ENCODE data around the gene AUP1. TPM values are rescaled to one million over a fixed set of nuclear protein-coding genes. Genes with fewer than 3 reads are reported as not detected.
A peak's percentile ranks its signal among the peaks of the same experiment; 100 is the strongest.

AUP1 gene
- total and polyA plus RNA-seq, 2 of the 8 experiments (the other 6 are each of a cell fraction or from before 2014, with no cell fraction given) = 83.4 to 121 TPM

- H2BK12ac ChIP-seq (ENCODE audit: low read depth, low read length) = no peak overlapping the region
- POLR2A ChIA-PET (ENCODE audit: partially characterized antibody) = interaction anchor here (0.7 to 1.7 kb wide), 6 partner anchors 16 to 50 kb away, joined by 3 read pairs; partner anchors contain the start of gene MRPL53
- no peak overlapping the region for H4K5ac ChIP-seq (ENCODE audit: insufficient read length, low read depth, low read length)
- H3K27ac ChIP-seq (ENCODE audit: low read depth, low read length) = no peak overlapping the region
- no peaks in the 10 kb centered on the region for H3K79me2 ChIP-seq (ENCODE audit: control insufficient read depth in 1 of 2, insufficient read depth in 2 of 2, low read length in 2 of 2)
- no peak overlapping the region for H2BK5ac ChIP-seq (ENCODE audit: low read depth, low read length)
- peaks cover 5 to 13% (median 12%) of the 10 kb centered on the region in 4 experiments; a peak in 6 of 8 replicates for H3K36me3 ChIP-seq (ENCODE audit: control insufficient read depth in 2 of 4, insufficient read depth in 4 of 4, low read length in 3 of 4)
- FAIRE-seq = no peak
- no peak overlapping the region for H3K4ac ChIP-seq (replicated peaks; ENCODE audit: insufficient read length, low read depth, low read length)
- peak overlapping the region; percentile 23 for H3K56ac ChIP-seq (replicated peaks; ENCODE audit: insufficient read length, low read depth, low read length)
- no peak overlapping the region for H3K14ac ChIP-seq (ENCODE audit: insufficient read length)
- peaks cover 9 to 39% (median 30%) of the 10 kb centered on the region in 4 experiments for H3K27me3 ChIP-seq (replicated peaks in 1 of 4; ENCODE audit: control insufficient read depth in 3 of 4, extremely low read depth in 1 of 4, insufficient read depth in 3 of 4, low read length in 3 of 4)
- H3K79me1 ChIP-seq (ENCODE audit: low read depth, low read length) = no peaks in the 10 kb centered on the region
- CTCF ChIA-PET (ENCODE audit: partially characterized antibody) = interaction anchor here (0.8 to 1.4 kb wide), 6 partner anchors 9 to 50 kb away, joined by 3 to 5 read pairs (median 4); partner anchors contain the start of gene MRPL53
- H3K23ac ChIP-seq (ENCODE audit: insufficient read length) = no peak overlapping the region
- WGBS, 2 experiments (ENCODE audit: extremely low coverage in 1 of 2, insufficient coverage in 1 of 2, insufficient read length in 1 of 2, insufficient replicate concordance in 2 of 2, low coverage in 1 of 2, low lambda C conversion rate in 2 of 2, missing lambda C conversion rate in 1 of 2) = 77% methylated on average over 3 of the region's 3 CpGs; no CpG with 5 or more reads in 1 of the 2 experiments
- no peaks in the 10 kb centered on the region for H3K9me3 ChIP-seq (ENCODE audit: insufficient read depth in 2 of 2, low read depth in 1 of 2, low read length in 1 of 2)
- no peak for DNase-seq (ENCODE audit: low read depth in 1 of 2, low spot score in 2 of 2)
- no peaks in the 10 kb centered on the region for H3K4me1 ChIP-seq (replicated peaks in 1 of 4; ENCODE audit: control insufficient read depth in 3 of 4, insufficient read depth in 4 of 4, low read length in 3 of 4)
- no peak overlapping the region for H2BK120ac ChIP-seq (replicated peaks; ENCODE audit: low read depth, low read length)
- H3K4me2 ChIP-seq (ENCODE audit: insufficient read depth in 1 of 2, low read depth in 2 of 2, low read length in 2 of 2) = no peak overlapping the region
- no peak overlapping the region for H3K9ac ChIP-seq (replicated peaks in 1 of 4; ENCODE audit: extremely low read depth in 1 of 4, low read depth in 3 of 4, low read length in 3 of 4)
- no peak overlapping the region for H2BK15ac ChIP-seq (ENCODE audit: low read length)
- H3K4me3 ChIP-seq (ENCODE audit: extremely low read depth in 1 of 4, insufficient read depth in 2 of 4, low read depth in 3 of 4, low read length in 4 of 4) = no peak overlapping the region
- H3K23me2 ChIP-seq (ENCODE audit: low read depth, low read length) = no peaks in the 10 kb centered on the region
- no peak overlapping the region for H3K18ac ChIP-seq (ENCODE audit: extremely low read depth, low read length)
- H2BK20ac ChIP-seq (ENCODE audit: low read length) = no peak overlapping the region
- no peaks in the 10 kb centered on the region for H4K20me1 ChIP-seq (replicated peaks in 1 of 2; ENCODE audit: control insufficient read depth in 1 of 2, insufficient read depth in 2 of 2, low read length in 2 of 2)
- H4K91ac ChIP-seq (replicated peaks; ENCODE audit: insufficient read length, low read length) = no peak overlapping the region
- no peak overlapping the region for H2AK5ac ChIP-seq (ENCODE audit: low read depth, low read length)
- no peak overlapping the region for H2AFZ ChIP-seq (ENCODE audit: low read length)
- no peak overlapping the region for H4K8ac ChIP-seq (ENCODE audit: extremely low read depth, insufficient read depth, low read length)
Observed at GRCh38 chr2:74522516-74522915, 7.0 kb downstream of the AUP1 start.
